Tibial artery (tissue), 4 donors: ENCODE measurements around the gene MLLT3.
A peak's percentile ranks its signal among the peaks of the same experiment; 100 is the strongest.

ENCODE experiments used
- DNase-seq, 2 donors: peaks; one replicate each; pipeline ENCODE4 v3.0.0-alpha.2; 2019
- H3K27ac ChIP-seq, 2 donors: fragments of 200-600 bp; sonication (generic) in 1 of 2; 1 replicate in 1 of 2; 2 replicates in 1 of 2; pipeline ENCODE4 v1.5.1; 2018 to 2019; ENCODE audit warnings: mild to moderate bottlenecking in 1 of 2
- H3K27me3 ChIP-seq, 2 donors: fragments of 200-600 bp; sonication (generic) in 1 of 2; one replicate each; pipeline versions ENCODE4 v1.5.1 to v1.6.0; 2016 to 2019
- H3K36me3 ChIP-seq, 3 donors: fragments of 200-600 bp; sonication (generic) in 2 of 3; one replicate each; pipeline ENCODE4 v1.5.1; 2016 to 2019; ENCODE audit warnings: mild to moderate bottlenecking in 2 of 3
- H3K4me1 ChIP-seq, 4 donors: fragments of 200-600 bp; sonication (generic) in 2 of 4; 1 replicate in 3 of 4; 2 replicates in 1 of 4; pipeline ENCODE4 v1.5.1; 2016 to 2019
- H3K4me3 ChIP-seq, 2 donors: fragments of 200-600 bp; sonication (generic) in 1 of 2; 1 replicate in 1 of 2; 2 replicates in 1 of 2; pipeline ENCODE4 v1.5.1; 2018 to 2019; ENCODE audit warnings: mild to moderate bottlenecking in 2 of 2
- H3K9me3 ChIP-seq, 3 donors: fragments of 200-600 bp; sonication (generic) in 1 of 3; one replicate each; pipeline ENCODE4 v1.5.1; 2016 to 2019
- intact Hi-C: fragments of 100-400 bp; cut with DNase I; formaldehyde crosslinking; loops from one replicate; pipeline ENCODE4 v1.15.0; 2023; ENCODE audit warnings: low total_unique reads
- TF ChIP-seq, protein P1 (sequence below), 2 experiments: fragments of 200-600 bp in 1 of 2; fragments of 450-650 bp in 1 of 2; IDR thresholded peaks; one replicate each; pipeline ENCODE4 v1.5.1; 2017 to 2019; ENCODE audit warnings: antibody characterized with exemption in 2 of 2, mild to moderate bottlenecking in 1 of 2, moderate library complexity in 1 of 2

Gene MLLT3

DNA sequence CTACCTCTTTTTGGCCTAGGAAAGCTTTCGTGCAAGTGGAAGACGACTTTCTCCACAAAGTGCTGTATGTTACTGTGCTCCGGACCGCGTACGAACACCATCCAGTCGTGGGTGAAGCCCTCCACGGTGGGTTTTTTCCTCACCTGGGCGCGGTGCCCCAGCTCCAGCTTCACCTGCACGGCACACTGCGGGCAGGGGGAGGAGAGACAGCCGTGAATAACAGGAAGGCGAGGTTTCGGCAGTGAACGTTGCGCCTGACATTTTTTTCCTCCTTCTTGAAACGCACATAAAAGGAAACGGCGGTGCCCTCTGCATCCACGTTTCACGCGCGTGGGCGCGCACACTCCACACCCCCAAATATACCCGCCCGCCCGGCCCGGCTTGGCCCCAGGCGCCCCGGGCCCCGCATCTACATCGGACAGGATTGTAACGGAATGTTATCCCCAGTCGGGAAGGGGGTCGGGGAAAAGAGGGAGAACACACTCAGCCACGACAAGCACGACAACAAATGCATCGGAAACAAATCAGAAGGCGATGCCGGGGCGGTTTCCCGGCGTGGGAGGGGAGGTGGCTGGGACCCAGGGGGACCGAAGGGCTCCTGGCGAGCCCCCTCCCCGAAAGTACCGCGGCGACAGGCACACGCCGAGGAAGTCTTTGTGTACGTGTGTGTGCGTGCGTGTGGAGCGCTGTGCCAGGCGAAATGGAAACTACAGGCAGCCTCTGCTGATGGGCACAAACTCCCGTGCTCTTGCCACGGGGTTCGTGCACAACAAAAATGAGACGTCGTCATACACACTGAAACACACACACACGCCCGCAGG is 1.4 kb downstream of the MLLT3 start:
- TF ChIP-seq, protein P1, sequence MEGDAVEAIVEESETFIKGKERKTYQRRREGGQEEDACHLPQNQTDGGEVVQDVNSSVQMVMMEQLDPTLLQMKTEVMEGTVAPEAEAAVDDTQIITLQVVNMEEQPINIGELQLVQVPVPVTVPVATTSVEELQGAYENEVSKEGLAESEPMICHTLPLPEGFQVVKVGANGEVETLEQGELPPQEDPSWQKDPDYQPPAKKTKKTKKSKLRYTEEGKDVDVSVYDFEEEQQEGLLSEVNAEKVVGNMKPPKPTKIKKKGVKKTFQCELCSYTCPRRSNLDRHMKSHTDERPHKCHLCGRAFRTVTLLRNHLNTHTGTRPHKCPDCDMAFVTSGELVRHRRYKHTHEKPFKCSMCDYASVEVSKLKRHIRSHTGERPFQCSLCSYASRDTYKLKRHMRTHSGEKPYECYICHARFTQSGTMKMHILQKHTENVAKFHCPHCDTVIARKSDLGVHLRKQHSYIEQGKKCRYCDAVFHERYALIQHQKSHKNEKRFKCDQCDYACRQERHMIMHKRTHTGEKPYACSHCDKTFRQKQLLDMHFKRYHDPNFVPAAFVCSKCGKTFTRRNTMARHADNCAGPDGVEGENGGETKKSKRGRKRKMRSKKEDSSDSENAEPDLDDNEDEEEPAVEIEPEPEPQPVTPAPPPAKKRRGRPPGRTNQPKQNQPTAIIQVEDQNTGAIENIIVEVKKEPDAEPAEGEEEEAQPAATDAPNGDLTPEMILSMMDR (IDR thresholded peaks at IDR 0.05), result no peak
- Histone ChIP-seq H3K4me1 (peaks cover 0 to 45% (median 5%) of the 10 kb centered on the region in 4 donors), H3K27me3 (no peaks in the 10 kb centered on the region), H3K36me3 (no peaks in the 10 kb centered on the region), H3K4me3 (peak overlapping the region; percentile 93 to 96), H3K27ac (peak overlapping the region; percentile 87), H3K9me3 (no peaks in the 10 kb centered on the region)
- peak; percentile 31 to 70 for DNase-seq
- intact Hi-C loops, result loop anchor here (5.0 to 10.0 kb wide), 5 partner anchors 61 to 484 kb away; partner anchors contain the start of gene FOCAD

DNA sequence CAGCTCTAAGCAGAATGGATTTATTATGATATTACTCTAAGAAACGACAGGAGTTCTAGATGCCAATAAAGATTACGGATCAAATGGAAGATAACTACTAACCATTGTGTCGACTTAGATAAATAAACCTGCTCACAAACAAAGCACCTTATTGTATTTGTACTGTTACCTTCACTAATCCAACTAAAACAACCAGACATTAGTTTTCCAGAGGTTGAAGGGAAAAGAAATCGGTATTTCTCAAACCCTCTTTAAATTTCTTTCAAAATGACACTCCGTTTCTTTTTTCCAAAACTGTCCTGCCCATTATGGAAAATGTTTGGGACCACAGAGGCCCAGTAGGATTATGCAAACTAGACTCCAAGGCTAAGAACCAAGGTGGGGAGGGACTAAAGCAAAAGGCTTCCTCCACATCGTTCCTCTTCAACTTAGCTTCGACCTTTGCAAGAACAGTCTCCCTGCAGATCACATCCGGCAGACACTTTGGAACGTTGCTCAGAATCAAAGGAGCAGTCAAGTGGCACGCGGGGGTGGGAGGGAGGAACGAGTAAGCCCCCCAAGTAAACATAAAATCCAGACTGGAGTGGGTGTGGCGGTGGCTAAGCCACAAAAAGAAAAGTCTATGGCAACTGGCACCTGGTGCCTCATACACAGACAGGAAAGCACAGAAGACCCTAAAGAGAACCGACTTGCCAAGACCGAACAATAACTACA is 2.7 kb downstream of the MLLT3 start:
- Histone ChIP-seq H3K4me3 (peak overlapping the region; percentile 93 to 96), H3K27ac (peak overlapping the region; percentile 87), H3K9me3 (no peaks in the 10 kb centered on the region), H3K4me1 (peaks cover 0 to 45% (median 5%) of the 10 kb centered on the region in 4 donors), H3K27me3 (no peaks in the 10 kb centered on the region), H3K36me3 (no peaks in the 10 kb centered on the region)
- TF ChIP-seq, protein P1 (IDR thresholded peaks at IDR 0.05), result no peak
- intact Hi-C loops, result loop anchor here (5.0 to 10.0 kb wide), 5 partner anchors 63 to 485 kb away; partner anchors contain the start of gene FOCAD
- DNase-seq, result no peak

DNA sequence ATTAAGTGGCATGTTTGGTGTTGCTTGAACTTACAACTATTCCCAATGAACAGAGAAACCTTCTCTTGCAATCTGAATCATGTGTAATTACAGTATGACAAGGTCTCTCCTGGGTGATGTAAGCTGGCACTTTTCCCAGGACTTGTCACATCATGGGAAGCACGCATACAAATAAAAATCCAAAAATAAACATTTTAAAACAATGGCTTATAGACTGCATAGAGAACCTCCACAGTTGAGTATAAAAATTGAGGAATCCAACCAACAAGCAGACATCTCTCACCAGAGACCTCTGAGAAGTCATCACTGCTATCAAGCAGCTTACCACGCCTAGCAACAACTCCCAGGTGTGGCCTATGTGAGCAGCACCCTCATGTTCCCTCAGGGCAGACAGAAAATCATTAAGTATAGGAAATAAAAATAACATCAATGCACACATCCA is 3.9 kb downstream of the MLLT3 start:
- intact Hi-C loops, result no loop called here
- Histone ChIP-seq H3K27me3 (no peaks in the 10 kb centered on the region), H3K27ac (no peak overlapping the region), H3K4me1 (peaks cover 0 to 36% (median 5%) of the 10 kb centered on the region in 4 donors), H3K9me3 (no peaks in the 10 kb centered on the region), H3K4me3 (no peak overlapping the region), H3K36me3 (no peaks in the 10 kb centered on the region)
- no peak for DNase-seq
- TF ChIP-seq, protein P1 (IDR thresholded peaks at IDR 0.05), result no peak

DNA sequence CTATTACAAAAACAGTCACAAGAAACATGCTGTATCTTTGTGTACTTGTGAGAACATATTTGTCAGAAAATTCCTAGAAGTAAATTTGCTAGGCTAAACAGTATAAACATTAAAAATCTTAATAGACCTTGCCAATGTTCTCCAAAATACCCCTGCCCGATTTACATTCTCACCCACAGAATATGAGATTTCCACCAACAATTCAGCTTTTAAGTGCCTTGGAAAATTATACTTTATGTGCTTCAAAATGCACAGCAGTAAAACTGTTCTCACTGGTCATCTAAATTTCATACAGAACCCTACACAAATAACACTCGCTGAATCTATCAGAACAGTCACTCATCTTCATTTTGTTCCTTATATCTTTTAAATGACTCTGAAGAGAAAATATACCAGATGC is 5.5 kb downstream of the MLLT3 start:
- TF ChIP-seq, protein P1 (IDR thresholded peaks at IDR 0.05), result no peak
- Histone ChIP-seq H3K36me3 (no peaks in the 10 kb centered on the region), H3K9me3 (no peaks in the 10 kb centered on the region), H3K27me3 (no peaks in the 10 kb centered on the region), H3K27ac (peak overlapping the region in 1 of 2 donors; percentile 16), H3K4me3 (no peak overlapping the region), H3K4me1 (peaks cover 0 to 47% (median 5%) of the 10 kb centered on the region in 4 donors)
- intact Hi-C loops, result no loop called here
- DNase-seq, result no peak

DNA sequence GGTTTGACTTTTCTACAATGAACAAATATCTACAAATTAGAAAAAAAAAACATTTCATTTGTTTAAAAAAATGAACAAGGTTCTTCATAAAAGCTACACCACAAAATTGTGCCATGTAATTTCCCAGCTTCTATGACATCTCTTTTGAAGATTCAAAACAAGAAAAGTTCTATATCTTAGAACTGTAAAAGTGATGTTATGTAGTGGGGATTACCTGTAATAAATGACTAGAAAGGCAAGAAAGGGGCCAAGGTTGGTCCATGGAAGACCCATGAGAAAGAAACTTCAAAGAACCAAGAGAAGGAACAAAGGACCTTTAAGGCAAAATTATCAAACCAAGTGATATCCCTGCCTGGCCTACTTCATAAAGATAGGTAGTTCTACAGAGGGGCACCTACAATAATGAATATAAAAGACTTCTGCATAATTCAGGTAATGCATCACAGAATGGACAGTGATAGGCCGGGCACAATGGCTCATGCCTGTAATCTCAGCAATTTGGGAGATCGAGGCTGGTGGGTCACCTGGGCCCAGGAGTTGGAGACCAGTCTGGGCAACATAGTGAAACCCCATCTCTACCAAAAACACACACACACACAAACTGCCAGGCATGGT is 7.6 kb downstream of the MLLT3 start:
- Histone ChIP-seq H3K27me3 (no peaks in the 10 kb centered on the region), H3K27ac (no peak overlapping the region), H3K4me3 (no peak overlapping the region), H3K36me3 (no peaks in the 10 kb centered on the region), H3K9me3 (no peaks in the 10 kb centered on the region), H3K4me1 (peaks cover 0 to 66% (median 7%) of the 10 kb centered on the region in 4 donors)
- no peak for DNase-seq
- TF ChIP-seq, protein P1 (IDR thresholded peaks at IDR 0.05), result no peak
- intact Hi-C loops, result no loop called here
